GM18517 (cell line): ENCODE measurements around the gene PPTC7.
"Not testable (repeated sequence)": the region's sequence is repeated elsewhere in the genome, so short reads cannot be mapped to it uniquely, and the experiment has no call there.

ENCODE experiments used
- ATAC-seq: cut with Tn5 transposase; IDR thresholded peaks from one replicate; pipeline ENCODE4 v1.9.1; 2021; ENCODE audit warnings: mild to moderate bottlenecking, moderate library complexity; ENCODE audit not compliant: unreplicated experiment

The PPTC7 gene

GRCh38 chr12:110562386-110562785 lies 20.7 kb downstream of the PPTC7 start:
- ATAC-seq, result peak; percentile 55

- no peak for ATAC-seq
Measured at GRCh38 chr12:110561471-110562201, 21.5 kb downstream of the PPTC7 start.

DNA sequence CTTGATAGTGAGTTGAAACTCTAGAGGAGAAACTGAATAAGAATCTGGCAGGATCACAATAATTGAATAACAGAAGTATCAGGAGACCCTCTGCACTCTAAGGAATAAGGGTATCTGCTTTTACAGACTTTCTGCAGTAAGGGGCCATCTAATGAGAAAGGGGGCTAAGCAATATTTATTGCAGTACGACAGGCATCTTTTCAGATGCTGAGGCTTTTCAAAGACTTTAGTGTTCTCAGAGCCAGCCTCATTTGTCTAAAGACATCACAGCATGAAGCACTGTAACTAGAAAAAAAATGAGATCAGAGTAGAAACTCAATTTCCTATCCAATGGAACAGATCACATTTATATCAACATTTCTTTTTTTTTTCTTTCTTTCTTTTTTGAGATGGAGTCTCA lies 22.2 kb downstream of the PPTC7 start:
- no peak for ATAC-seq

GRCh38 chr12:110560048-110560447 lies 23.1 kb downstream of the PPTC7 start:
- no peak for ATAC-seq

DNA sequence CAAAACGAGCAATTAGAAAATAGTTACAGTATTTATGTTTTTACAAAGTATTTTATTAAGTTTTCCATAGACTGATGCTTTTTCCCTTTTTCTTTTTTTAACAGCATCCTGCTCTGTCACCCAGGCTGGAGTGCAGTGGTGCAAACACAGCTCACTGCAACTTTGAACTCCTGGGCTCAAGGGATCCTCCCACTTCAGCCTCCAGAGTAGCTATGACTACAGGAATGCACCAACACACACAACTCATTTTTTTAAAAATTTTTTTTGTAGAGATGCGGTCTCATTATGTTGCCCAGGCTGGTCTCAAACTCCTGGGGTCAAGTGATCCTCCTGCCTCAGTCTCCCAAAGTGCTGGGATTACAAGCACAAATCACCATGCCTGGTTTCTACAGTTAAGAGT lies 24.2 kb downstream of the PPTC7 start:
- ATAC-seq, result not testable (repeated sequence)

DNA sequence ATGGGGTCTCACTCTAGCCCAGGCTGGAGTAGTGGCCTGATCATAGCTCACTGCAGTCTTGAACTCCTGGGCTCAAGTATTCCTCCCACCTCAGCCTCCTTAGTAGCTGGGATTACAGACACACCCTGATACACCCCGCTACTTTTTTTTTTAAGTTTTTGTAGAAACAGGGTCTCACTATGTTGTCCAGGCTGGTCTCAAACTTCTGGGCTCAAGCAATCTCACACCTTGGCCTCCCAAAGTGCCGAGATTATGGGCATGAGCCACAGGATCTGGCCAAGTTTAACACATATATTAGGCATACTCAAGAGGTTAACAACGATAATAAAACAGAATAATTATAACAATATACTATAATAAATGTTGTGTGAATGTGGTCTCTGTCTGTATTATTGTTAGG lies 25.8 kb downstream of the PPTC7 start:
- ATAC-seq, result no peak

- ATAC-seq, result no peak
Measured at GRCh38 chr12:110556705-110557104, 26.4 kb downstream of the PPTC7 start.

DNA sequence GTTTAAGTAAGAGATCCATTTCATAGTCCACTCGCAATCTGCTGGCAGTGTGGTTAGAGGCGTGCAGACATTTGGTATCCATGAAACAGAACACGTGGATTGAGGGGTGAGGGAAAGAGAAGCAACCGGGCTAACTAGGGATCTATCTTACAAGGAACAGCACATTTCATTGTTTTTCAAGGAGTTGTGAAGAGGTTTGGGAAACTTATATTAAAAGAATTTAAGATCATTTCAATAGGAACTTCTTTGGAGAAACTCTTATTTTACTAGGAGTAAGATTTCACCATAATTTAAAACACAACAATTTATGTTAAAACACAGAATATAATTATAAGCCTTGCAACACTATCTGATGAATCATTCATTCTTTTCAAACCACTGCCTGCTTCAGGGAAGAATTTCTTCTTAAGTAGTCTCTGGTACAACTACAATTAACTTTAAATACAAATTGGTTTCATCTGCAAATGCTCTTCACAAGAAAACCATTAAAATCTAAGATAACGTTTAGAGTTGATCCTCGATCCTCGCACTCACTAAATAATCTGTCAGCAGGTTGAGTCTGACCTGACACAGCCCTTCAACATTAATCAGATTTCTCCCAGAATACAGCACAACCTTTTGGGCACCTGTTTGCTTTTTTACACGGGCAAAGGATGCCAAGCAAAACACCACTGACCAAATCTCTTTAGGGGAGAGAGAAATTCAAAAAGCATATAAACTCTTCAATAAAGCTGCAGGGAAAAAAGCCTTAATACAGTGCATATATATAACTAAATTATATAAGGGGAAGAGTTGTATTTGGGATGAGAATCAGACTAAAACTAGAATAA lies 27.3 kb downstream of the PPTC7 start:
- ATAC-seq, result no peak

DNA sequence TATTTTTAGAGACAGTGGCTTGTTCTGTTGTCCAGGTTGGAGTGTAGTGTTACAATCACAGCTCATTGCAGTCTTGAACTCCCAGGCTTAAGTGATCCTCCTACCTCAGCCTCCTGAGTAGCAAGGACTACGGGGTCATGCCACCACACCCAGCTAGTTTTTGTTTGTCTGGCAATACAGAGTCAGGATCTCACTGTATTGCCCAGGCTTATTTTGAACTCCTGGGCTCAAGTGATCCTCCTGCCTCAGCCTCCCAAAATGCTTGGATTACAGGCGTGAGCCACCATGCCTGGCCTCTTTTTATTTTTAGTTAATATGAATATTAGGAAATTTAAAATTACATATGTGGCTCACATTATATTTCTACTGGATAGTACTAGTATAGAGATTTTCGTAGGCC lies 28.9 kb downstream of the PPTC7 start:
- no peak for ATAC-seq

- ATAC-seq, result no peak
Measured at GRCh38 chr12:110550981-110551380, 32.1 kb downstream of the PPTC7 start.

- no peak for ATAC-seq
Measured at GRCh38 chr12:110549716-110550115, 33.4 kb downstream of the PPTC7 start.

GRCh38 chr12:110548678-110549077 lies 34.4 kb downstream of the PPTC7 start:
- ATAC-seq, result no peak

DNA sequence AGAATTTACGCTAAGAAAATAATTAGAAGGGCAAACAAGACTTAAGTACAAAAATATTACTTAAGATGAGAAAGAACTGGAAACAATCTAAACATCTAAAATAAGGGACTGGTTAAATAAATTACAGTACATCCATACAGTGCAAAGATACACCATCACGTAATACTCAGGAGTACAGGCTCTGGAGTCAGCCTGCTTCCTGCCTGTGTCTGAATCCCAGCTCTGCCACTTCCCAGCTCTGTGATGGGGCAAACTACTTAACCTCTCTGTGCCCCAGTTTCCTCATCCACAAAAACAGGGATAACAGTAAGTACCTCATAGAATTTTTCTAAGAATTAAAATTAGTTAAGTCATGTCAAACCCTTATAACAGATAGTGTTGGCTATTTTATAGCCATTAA lies 36.0 kb downstream of the PPTC7 start:
- no peak for ATAC-seq

- no peak for ATAC-seq
Measured at GRCh38 chr12:110546339-110546738, 36.8 kb downstream of the PPTC7 start.

DNA sequence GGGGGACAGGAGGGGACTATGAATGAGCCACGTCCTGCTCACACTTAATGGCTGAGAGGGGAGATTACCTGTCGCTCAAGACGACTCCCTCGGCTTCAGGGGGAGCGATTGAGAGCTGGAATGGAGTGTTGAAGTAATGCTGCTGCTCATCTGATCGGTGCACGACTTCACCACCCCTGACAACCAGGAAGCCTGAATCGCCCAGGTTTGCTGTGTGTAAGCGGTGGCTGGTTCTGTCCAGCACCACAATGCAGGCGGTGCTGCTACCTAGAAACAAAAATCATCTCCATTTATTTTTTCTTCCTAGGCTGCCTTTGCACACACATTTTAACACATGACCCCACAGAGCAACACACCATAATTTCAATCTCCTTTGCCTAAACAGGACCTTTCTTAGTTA lies 37.3 kb downstream of the PPTC7 start:
- no peak for ATAC-seq

GRCh38 chr12:110545259-110545658 lies 37.9 kb downstream of the PPTC7 start:
- not testable (repeated sequence) for ATAC-seq

- ATAC-seq, result no peak
Measured at GRCh38 chr12:110543965-110544364, 39.2 kb downstream of the PPTC7 start.

- ATAC-seq, result no peak
Measured at GRCh38 chr12:110543252-110543959, 39.7 kb downstream of the PPTC7 start.

- ATAC-seq, result no peak
Measured at GRCh38 chr12:110540048-110540447, 43.1 kb downstream of the PPTC7 start.

GRCh38 chr12:110538869-110539622 lies 44.1 kb downstream of the PPTC7 start:
- no peak for ATAC-seq
